Lung (tissue), 12 donors: ENCODE results near the gene LSAMP. TPM values are rescaled to one million over a fixed set of nuclear protein-coding genes. Genes with fewer than 3 reads are reported as not detected.

Source experiments
- ATAC-seq: fragments of 200-7000 bp; cut with Tn5 transposase; one replicate; pipeline ENCODE4 v1.9.1; 2020; ENCODE audit warnings: moderate number of reproducible peaks; ENCODE audit not compliant: insufficient read depth, low FRiP score
- DNase-seq, 3 donors: peaks; one replicate each; pipeline ENCODE4 v3.0.0-alpha.2; 2013 to 2017
- H3K27ac ChIP-seq, 2 donors: one replicate each; pipeline ENCODE4 v1.5.1; 2013; ENCODE audit warnings: mild to moderate bottlenecking in 2 of 2, moderate library complexity in 2 of 2, control low read depth in 1 of 2, inconsistent platforms in 1 of 2, low read depth in 1 of 2, low read length in 1 of 2
- H3K27me3 ChIP-seq, 3 donors: one replicate each; pipeline ENCODE4 v1.5.1; 2013; ENCODE audit warnings: low read length in 2 of 3; ENCODE audit not compliant: control insufficient read depth in 3 of 3, insufficient read depth in 3 of 3
- H3K36me3 ChIP-seq, 4 donors: one replicate each; pipeline ENCODE4 v1.5.1; 2013; ENCODE audit warnings: low read length in 4 of 4, mild to moderate bottlenecking in 1 of 4, moderate library complexity in 1 of 4; ENCODE audit not compliant: control insufficient read depth in 4 of 4, insufficient read depth in 4 of 4
- H3K4me1 ChIP-seq, 5 donors: one replicate each; pipeline ENCODE4 v1.5.1; 2013; ENCODE audit warnings: low read length in 5 of 5, mild to moderate bottlenecking in 2 of 5, moderate library complexity in 1 of 5; ENCODE audit not compliant: control insufficient read depth in 5 of 5, insufficient read depth in 5 of 5
- H3K4me3 ChIP-seq: one replicate; pipeline ENCODE4 v1.5.1; 2013; ENCODE audit warnings: mild to moderate bottlenecking, control low read depth, moderate library complexity
- H3K9ac ChIP-seq, 2 donors: one replicate each; pipeline ENCODE4 v1.5.1; 2013; ENCODE audit warnings: low read length in 2 of 2, control low read depth in 1 of 2; ENCODE audit not compliant: insufficient read depth in 1 of 2
- H3K9me3 ChIP-seq, 4 donors: one replicate each; pipeline ENCODE4 v1.5.1; 2013; ENCODE audit warnings: low read length in 3 of 4, mild to moderate bottlenecking in 1 of 4, moderate library complexity in 1 of 4; ENCODE audit not compliant: control insufficient read depth in 4 of 4, insufficient read depth in 3 of 4
- CTCF ChIP-seq: IDR thresholded peaks from 2 replicates; pipeline ENCODE4 v1.5.1; 2012; ENCODE audit warnings: mild to moderate bottlenecking; ENCODE audit errors: control extremely low read depth, extremely low read depth
- WGBS, 2 donors: extraction: QIAGEN DNeasy Blood & Tissue Kit; methylation state at CpG; one replicate each; pipeline ENCODE4 v1.1.7; 2013; 5-methylcytosine and 5-hydroxymethylcytosine counted together
- polyA plus RNA-seq, 2 donors: library from polyadenylated mRNA; stranded (reverse); fragments of 200-250 nt; gene quantifications; one replicate each; pipeline ENCODE4 v1.2.1, GENCODE V29; 2013
- total RNA-seq, 2 donors: library from RNA; depleted of rRNA in 1 of 2; stranded (reverse); fragments of >200 nt in 1 of 2; gene quantifications; one replicate each; pipeline ENCODE4 v1.2.1, GENCODE V29; 2014 to 2021
- donor health status: control.
- donor health status: control.
- donor health status: Bipolar disorder and iron deficiency.
- donor health status: healthy.
- donor health status: DM: yes; HTN: yes; CAD: no.

The LSAMP gene
- total and polyA plus RNA-seq, 4 donors, result 1.6 to 21.9 (median 9.5) TPM

- H3K4me1 ChIP-seq, result peaks cover 0 to 22% (median 0%) of the 10 kb centered on the region in 5 donors
- 75% methylated on average over 1 of the region's 1 CpG for WGBS, 2 donors
- H3K27me3 ChIP-seq, result no peaks in the 10 kb centered on the region
- H3K9me3 ChIP-seq, result no peaks in the 10 kb centered on the region
- no peak for ATAC-seq
- TF ChIP-seq CTCF, result no peak
- no peaks in the 10 kb centered on the region for H3K36me3 ChIP-seq
- H3K9ac ChIP-seq, result no peak overlapping the region
- no peak for DNase-seq
- H3K27ac ChIP-seq, result no peak overlapping the region
- H3K4me3 ChIP-seq, result no peak overlapping the region
Measured at GRCh38 chr3:116378077-116378476, 67.2 kb downstream of the LSAMP start.

GRCh38 chr3:116374901-116375300, 70.4 kb downstream of the LSAMP start:
- H3K9me3 ChIP-seq, result no peaks in the 10 kb centered on the region
- ATAC-seq (no peak), DNase-seq (peak in 2 of 3 donors; percentile 58 to 67)
- TF ChIP-seq CTCF, result no peak
- no peaks in the 10 kb centered on the region for H3K36me3 ChIP-seq
- no peak overlapping the region for H3K27ac ChIP-seq
- H3K4me1 ChIP-seq, result peaks cover 0 to 18% (median 0%) of the 10 kb centered on the region in 5 donors
- no peak overlapping the region for H3K9ac ChIP-seq
- 57 to 74% methylated on average over 2 of the region's 2 CpGs for WGBS, 2 donors
- H3K4me3 ChIP-seq, result no peak overlapping the region
- no peaks in the 10 kb centered on the region for H3K27me3 ChIP-seq

GRCh38 chr3:116367761-116368395, 77.4 kb downstream of the LSAMP start:
- H3K27ac ChIP-seq, result no peak overlapping the region
- no peaks in the 10 kb centered on the region for H3K9me3 ChIP-seq
- no peak for ATAC-seq
- no peak for DNase-seq
- H3K4me1 ChIP-seq, result no peaks in the 10 kb centered on the region
- no peak overlapping the region for H3K9ac ChIP-seq
- TF ChIP-seq CTCF, result no peak
- H3K36me3 ChIP-seq, result no peaks in the 10 kb centered on the region
- no peaks in the 10 kb centered on the region for H3K27me3 ChIP-seq
- no peak overlapping the region for H3K4me3 ChIP-seq
- WGBS, 2 donors, result 80 to 83% methylated on average over 9 of the region's 9 CpGs

GRCh38 chr3:116356056-116356455, 89.2 kb downstream of the LSAMP start:
- no peak for TF ChIP-seq CTCF
- WGBS, 2 donors, result 92 to 98% methylated on average over 2 of the region's 2 CpGs

More at GRCh38 chr3:116356056-116356455, 89.2 kb downstream of the LSAMP start:
- H3K27me3 ChIP-seq, result no peaks in the 10 kb centered on the region
- no peaks in the 10 kb centered on the region for H3K9me3 ChIP-seq
- no peak for DNase-seq
- H3K27ac ChIP-seq, result no peak overlapping the region
- no peaks in the 10 kb centered on the region for H3K4me1 ChIP-seq
- no peak overlapping the region for H3K4me3 ChIP-seq
- ATAC-seq, result no peak
- no peak overlapping the region for H3K9ac ChIP-seq
- H3K36me3 ChIP-seq, result no peaks in the 10 kb centered on the region
